MCF 10A (cell line): ENCODE data around the gene PCIF1. TPM values are rescaled to one million over a fixed set of nuclear protein-coding genes. Genes with fewer than 3 reads are reported as not detected.

Experiments
- BruUV-seq: library from RNA; stranded (reverse); fragments of 400-500 nt; replicated peaks from 2 replicates; lab custom pipeline; 2021; lab: Mats Ljungman, UMichigan
- CTCF ChIA-PET: fragments of 300-600 bp; sonication (Branson Sonifier 250); formaldehyde crosslinking; extraction: SDS; loops from one replicate; lab custom pipeline; 2021; ENCODE audit warnings: antibody characterized with exemption, inconsistent platforms; lab: Yijun Ruan, JAX
- POLR2A ChIA-PET: fragments of 300-600, 350-650 bp; sonication (Branson Sonifier 250); formaldehyde crosslinking; extraction: SDS; loops from one replicate; lab custom pipeline; 2020; ENCODE audit warnings: antibody characterized with exemption, inconsistent platforms; lab: Yijun Ruan, JAX
- DNase-seq: peaks from one replicate; pipeline ENCODE4 v3.0.0-alpha.2; 2018; ENCODE audit not compliant: unreplicated experiment
- H3K27ac Mint-ChIP-seq: one replicate; pipeline ENCODE4 v1.8.0; 2022; ENCODE audit warnings: mild to moderate bottlenecking, low read depth, mixed read lengths; ENCODE audit not compliant: unreplicated experiment
- H3K27me3 Mint-ChIP-seq: one replicate; pipeline ENCODE4 v1.8.0; 2022; ENCODE audit warnings: mixed read lengths; ENCODE audit not compliant: insufficient read depth, unreplicated experiment
- H3K36me3 Mint-ChIP-seq: one replicate; pipeline ENCODE4 v1.8.0; 2022; ENCODE audit warnings: mild to moderate bottlenecking, moderate library complexity, mixed read lengths; ENCODE audit not compliant: insufficient read depth, unreplicated experiment
- H3K4me1 Mint-ChIP-seq: one replicate; pipeline ENCODE4 v1.8.0; 2022; ENCODE audit warnings: mixed read lengths; ENCODE audit not compliant: insufficient read depth, unreplicated experiment
- H3K4me3 Mint-ChIP-seq: one replicate; pipeline ENCODE4 v1.8.0; 2022; ENCODE audit warnings: mild to moderate bottlenecking, moderate library complexity, mixed read lengths; ENCODE audit not compliant: unreplicated experiment
- H3K9me3 Mint-ChIP-seq: one replicate; pipeline ENCODE4 v1.8.0; 2022; ENCODE audit warnings: mixed read lengths; ENCODE audit not compliant: unreplicated experiment
- intact Hi-C: fragments of 100-400 bp; cut with micrococcal nuclease; formaldehyde crosslinking; loops from 2 replicates; pipeline ENCODE4 v1.14.1; 2022
- total RNA-seq: library from RNA; stranded (reverse); gene quantifications from 2 replicates; pipeline ENCODE4 v1.2.3, GENCODE V29; 2022
- TF ChIP-seq, protein P1 (sequence below): fragments of 200-600 bp; IDR thresholded peaks from one replicate; pipeline ENCODE4 v1.8.0; 2022; ENCODE audit warnings: antibody characterized with exemption, mild to moderate bottlenecking; ENCODE audit not compliant: unreplicated experiment

The PCIF1 gene
- total RNA-seq, 1 experiment from 2014 or later, result 20.5 TPM

- H3K9me3 Mint-ChIP-seq, result no peaks in the 10 kb centered on the region
- H3K4me1 Mint-ChIP-seq, result peaks cover 6% of the 10 kb centered on the region
- H3K36me3 Mint-ChIP-seq, result no peaks in the 10 kb centered on the region
- no peak for DNase-seq
- H3K27me3 Mint-ChIP-seq, result peaks cover 36% of the 10 kb centered on the region
- CTCF ChIA-PET, result no interaction called here
- intact Hi-C loops, result no loop called here
- H3K4me3 Mint-ChIP-seq, result no peak overlapping the region
- no peak overlapping the region for H3K27ac Mint-ChIP-seq
- no TSS peak for BruUV-seq
- POLR2A ChIA-PET, result interaction anchor here (0.7 to 3.1 kb wide), 4 partner anchors 9 to 17 kb away, joined by 3 to 12 read pairs (median 4); partner anchors contain the start of gene PCIF1
- TF ChIP-seq, protein P1, sequence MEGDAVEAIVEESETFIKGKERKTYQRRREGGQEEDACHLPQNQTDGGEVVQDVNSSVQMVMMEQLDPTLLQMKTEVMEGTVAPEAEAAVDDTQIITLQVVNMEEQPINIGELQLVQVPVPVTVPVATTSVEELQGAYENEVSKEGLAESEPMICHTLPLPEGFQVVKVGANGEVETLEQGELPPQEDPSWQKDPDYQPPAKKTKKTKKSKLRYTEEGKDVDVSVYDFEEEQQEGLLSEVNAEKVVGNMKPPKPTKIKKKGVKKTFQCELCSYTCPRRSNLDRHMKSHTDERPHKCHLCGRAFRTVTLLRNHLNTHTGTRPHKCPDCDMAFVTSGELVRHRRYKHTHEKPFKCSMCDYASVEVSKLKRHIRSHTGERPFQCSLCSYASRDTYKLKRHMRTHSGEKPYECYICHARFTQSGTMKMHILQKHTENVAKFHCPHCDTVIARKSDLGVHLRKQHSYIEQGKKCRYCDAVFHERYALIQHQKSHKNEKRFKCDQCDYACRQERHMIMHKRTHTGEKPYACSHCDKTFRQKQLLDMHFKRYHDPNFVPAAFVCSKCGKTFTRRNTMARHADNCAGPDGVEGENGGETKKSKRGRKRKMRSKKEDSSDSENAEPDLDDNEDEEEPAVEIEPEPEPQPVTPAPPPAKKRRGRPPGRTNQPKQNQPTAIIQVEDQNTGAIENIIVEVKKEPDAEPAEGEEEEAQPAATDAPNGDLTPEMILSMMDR, result no peak
Observed at GRCh38 chr20:45917790-45918141, 16.7 kb upstream of the PCIF1 start.

DNA sequence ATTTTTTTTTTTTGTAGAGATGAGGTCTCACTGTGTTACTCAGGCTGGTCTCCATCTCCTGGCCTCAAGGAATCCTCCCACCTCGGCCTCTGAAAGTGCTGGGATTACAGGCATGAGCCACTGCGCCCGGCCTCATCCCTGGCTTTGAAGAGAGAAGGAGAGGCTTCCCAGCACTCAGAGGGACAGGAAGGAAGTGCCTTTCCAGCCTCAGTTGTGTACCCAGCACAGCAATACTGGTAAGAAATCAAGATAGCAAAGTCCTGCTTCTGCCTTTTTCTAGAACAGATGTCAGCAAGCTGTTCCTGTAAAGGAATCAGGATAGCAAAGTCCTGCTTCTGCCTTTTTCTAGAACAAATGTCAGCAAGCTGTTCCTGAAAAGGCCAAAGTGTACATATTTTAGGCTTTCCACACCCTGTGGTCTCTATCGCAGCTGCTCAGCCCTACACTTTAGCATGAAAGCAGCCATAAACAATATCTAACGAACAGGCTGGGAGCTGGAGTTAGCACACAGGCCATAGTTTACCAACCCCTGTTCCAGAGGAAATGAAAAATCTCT is 16.2 kb upstream of the PCIF1 start:
- Mint-ChIP-seq H3K27me3 (peaks cover 36% of the 10 kb centered on the region), H3K27ac (no peak overlapping the region), H3K9me3 (no peaks in the 10 kb centered on the region), H3K4me1 (peaks cover 6% of the 10 kb centered on the region), H3K4me3 (no peak overlapping the region), H3K36me3 (no peaks in the 10 kb centered on the region)
- POLR2A ChIA-PET, result interaction anchor here (1.1 to 3.1 kb wide), 2 partner anchors 13 to 80 kb away, joined by 4 to 12 read pairs; no protein-coding TSS in a partner anchor
- intact Hi-C loops, result no loop called here
- TF ChIP-seq, protein P1, result no peak
- no peak for DNase-seq
- CTCF ChIA-PET, result interaction anchor here (0.6 kb wide), 1 partner anchor 27 kb away, joined by 4 read pairs; the partner anchor contains the start of gene CTSA
- no TSS peak for BruUV-seq

- intact Hi-C loops, result no loop called here
- no peak for DNase-seq
- BruUV-seq, result no TSS peak
Observed at GRCh38 chr20:45918779-45919537, 15.5 kb upstream of the PCIF1 start.

More at GRCh38 chr20:45918779-45919537, 15.5 kb upstream of the PCIF1 start:
- POLR2A ChIA-PET, result interaction anchor here (1.1 to 3.2 kb wide), 5 partner anchors 9 to 81 kb away, joined by 3 to 20 read pairs (median 6); partner anchors contain the start of genes CTSA, NEURL2 and PCIF1
- peaks cover 6% of the 10 kb centered on the region for H3K4me1 Mint-ChIP-seq
- no peaks in the 10 kb centered on the region for H3K36me3 Mint-ChIP-seq
- no peak overlapping the region for H3K4me3 Mint-ChIP-seq
- H3K27ac Mint-ChIP-seq, result no peak overlapping the region
- TF ChIP-seq, protein P1, result no peak
- H3K9me3 Mint-ChIP-seq, result no peaks in the 10 kb centered on the region
- CTCF ChIA-PET, result interaction anchor here (0.6 to 1.1 kb wide), 4 partner anchors 13 to 471 kb away, joined by 3 to 4 read pairs (median 4); partner anchors contain the start of gene CTSA
- peaks cover 36% of the 10 kb centered on the region for H3K27me3 Mint-ChIP-seq
